Measurements from ENCODE around the gene TCEAL7.
"Not testable (repeated sequence)": the region's sequence is repeated elsewhere in the genome, so short reads cannot be mapped to it uniquely, and the experiment has no call there.

Gene TCEAL7

GRCh38 chrX:103329991-103330390 is at the start of gene TCEAL7:
TSS of gene TCEAL7 (plus strand) at chrX:103330239. CDS start at chrX:103331404, 1,165 bp downstream.
- no peak for DNase-seq

GRCh38 chrX:103293118-103293517 is 36.9 kb upstream of the TCEAL7 start:
- DNase-seq: no peak

GRCh38 chrX:103304705-103305104 is 25.3 kb upstream of the TCEAL7 start:
- no peak for DNase-seq

- not testable (repeated sequence) for DNase-seq
These were observed 24.4 kb upstream of the TCEAL7 start for GRCh38 chrX:103305666-103306065.

GRCh38 chrX:103309860-103310554 is 20.0 kb upstream of the TCEAL7 start:
- no peak for DNase-seq

GRCh38 chrX:103310555-103311398 is 19.3 kb upstream of the TCEAL7 start, which contains the start of gene BEX2:
TSS of gene BEX2 (minus strand) at chrX:103310990. CDS start at chrX:103309976, 1,014 bp downstream.
- DNase-seq: peak; percentile 80

GRCh38 chrX:103311399-103311780 is 18.6 kb upstream of the TCEAL7 start:
- DNase-seq: no peak

- no peak for DNase-seq
These were observed 746 bp downstream of the TCEAL7 start for GRCh38 chrX:103330681-103331288.

- DNase-seq: no peak
These were observed 8.6 kb downstream of the TCEAL7 start for GRCh38 chrX:103338663-103339062.

- DNase-seq: peak; percentile 37
These were observed 13.1 kb downstream of the TCEAL7 start for GRCh38 chrX:103343105-103343504.

- DNase-seq: no peak
These were observed 14.6 kb downstream of the TCEAL7 start for GRCh38 chrX:103344606-103345005.

GRCh38 chrX:103347682-103348397 is 17.8 kb downstream of the TCEAL7 start:
- DNase-seq: no peak

GRCh38 chrX:103356130-103356798 is 26.2 kb downstream of the TCEAL7 start, which contains the start of gene TCEAL9:
TSS of gene TCEAL9 (plus strand) at chrX:103356506. CDS start at chrX:103357685, 1,179 bp downstream.
- no peak for DNase-seq

GRCh38 chrX:103356858-103357257 is 26.8 kb downstream of the TCEAL7 start:
- DNase-seq: no peak

GRCh38 chrX:103357871-103358270 is 27.8 kb downstream of the TCEAL7 start:
- DNase-seq: no peak

- not testable (repeated sequence) for DNase-seq
These were observed 29.6 kb downstream of the TCEAL7 start for GRCh38 chrX:103359605-103360004.

GRCh38 chrX:103360092-103360491 is 30.1 kb downstream of the TCEAL7 start:
- no peak for DNase-seq

- no peak for DNase-seq
These were observed 30.9 kb downstream of the TCEAL7 start for GRCh38 chrX:103360916-103361315.

- no peak for DNase-seq
These were observed 31.8 kb downstream of the TCEAL7 start for GRCh38 chrX:103361798-103362197.

GRCh38 chrX:103362474-103362873 is 32.4 kb downstream of the TCEAL7 start:
- DNase-seq: no peak

- DNase-seq: no peak
These were observed 33.0 kb downstream of the TCEAL7 start for GRCh38 chrX:103363046-103363445.

- DNase-seq: no peak
These were observed 37.5 kb downstream of the TCEAL7 start for GRCh38 chrX:103367502-103367901.

All from activated CD4-positive, alpha-beta T cell treated with anti-CD3 and anti-CD28 coated beads, Interleukin-10, Interleukin-2, amounts not matched to agents 100 ng/mL and 50 ng/mL, durations not matched to agents 16 hours and 8 hours (primary cell).